Stimulated activated CD4-positive, alpha-beta T cell treated with anti-CD3 and anti-CD28 coated beads, Interleukin-15, amount 100 ng/mL, for 24 hours (primary cell): ENCODE data around the gene GNA15.

Source experiments
- DNase-seq: peaks from one replicate; pipeline ENCODE4 v3.0.0-alpha.2; 2020

GNA15 gene

DNA sequence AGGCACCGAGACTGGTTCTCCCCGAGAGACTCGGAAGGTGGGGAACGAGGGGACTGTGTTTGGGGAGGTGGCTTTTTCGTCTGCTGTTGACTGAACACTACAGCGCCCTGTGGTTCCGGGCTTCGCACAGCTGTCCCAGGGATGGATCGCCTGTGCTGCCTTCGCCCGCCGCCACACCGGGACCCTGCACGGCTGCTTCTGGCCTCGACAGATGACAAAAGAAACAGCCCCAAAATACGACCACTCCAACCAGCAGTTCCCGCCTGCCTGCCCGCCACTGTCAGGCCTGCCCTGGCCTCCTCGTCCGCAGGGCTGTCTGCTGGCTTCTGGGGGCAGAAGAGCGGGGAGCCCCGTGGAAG, 13.3 kb upstream of the GNA15 start:
- DNase-seq = no peak

DNA sequence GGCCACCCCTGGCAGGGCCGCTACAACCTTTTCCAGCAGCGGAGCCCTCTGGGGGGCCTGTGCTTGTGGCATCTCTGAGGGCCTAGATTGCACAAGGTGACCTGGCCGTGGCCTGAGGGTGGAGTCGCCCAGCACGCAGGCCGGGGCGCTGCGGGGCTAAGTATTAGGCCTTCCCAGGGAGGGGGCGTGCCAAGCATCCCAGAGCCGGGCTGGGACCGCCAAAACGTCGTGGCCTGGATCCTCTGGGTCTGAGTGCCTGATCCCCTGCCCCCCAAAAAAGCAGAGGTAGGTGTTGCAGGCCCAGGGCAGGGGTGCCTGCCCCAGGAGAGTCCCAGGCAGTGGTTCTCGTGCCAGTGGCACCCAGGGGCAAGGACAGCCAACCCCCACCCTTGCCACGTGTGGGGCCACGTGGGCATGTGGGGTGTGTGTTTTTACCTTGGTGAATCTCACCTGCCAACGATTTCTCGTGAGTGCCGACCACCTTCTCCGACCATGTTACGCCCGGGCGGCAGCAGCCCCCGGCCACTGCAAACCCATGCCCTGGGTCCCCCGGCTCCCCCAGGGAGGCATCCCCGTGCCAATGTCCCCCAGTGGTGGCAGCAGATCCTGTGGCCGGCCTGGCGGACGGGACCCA, 12.6 kb upstream of the GNA15 start:
- no peak for DNase-seq

- DNase-seq = no peak
Observed at GRCh38 chr19:3123956-3124355, 11.9 kb upstream of the GNA15 start.

DNA sequence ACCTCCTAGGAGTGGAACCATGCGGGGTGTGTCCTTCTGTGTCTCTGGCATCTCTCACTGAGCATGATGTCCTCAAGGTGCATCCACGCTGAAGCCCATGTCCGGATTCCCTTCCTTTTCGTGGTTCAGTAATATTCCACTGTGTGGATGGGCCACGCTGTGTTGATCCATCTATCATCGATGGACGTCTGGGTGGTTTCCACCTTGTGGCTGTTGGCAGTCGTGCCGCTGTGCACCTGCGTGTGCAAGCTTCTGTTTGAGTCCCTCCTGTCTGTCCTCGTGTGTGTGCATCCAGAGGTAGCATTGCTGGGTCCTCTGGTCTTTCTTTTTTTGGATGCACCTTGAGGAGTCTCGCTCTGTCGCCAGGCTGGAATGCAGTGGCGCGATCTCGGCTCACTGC, 11.2 kb upstream of the GNA15 start:
- no peak for DNase-seq

DNA sequence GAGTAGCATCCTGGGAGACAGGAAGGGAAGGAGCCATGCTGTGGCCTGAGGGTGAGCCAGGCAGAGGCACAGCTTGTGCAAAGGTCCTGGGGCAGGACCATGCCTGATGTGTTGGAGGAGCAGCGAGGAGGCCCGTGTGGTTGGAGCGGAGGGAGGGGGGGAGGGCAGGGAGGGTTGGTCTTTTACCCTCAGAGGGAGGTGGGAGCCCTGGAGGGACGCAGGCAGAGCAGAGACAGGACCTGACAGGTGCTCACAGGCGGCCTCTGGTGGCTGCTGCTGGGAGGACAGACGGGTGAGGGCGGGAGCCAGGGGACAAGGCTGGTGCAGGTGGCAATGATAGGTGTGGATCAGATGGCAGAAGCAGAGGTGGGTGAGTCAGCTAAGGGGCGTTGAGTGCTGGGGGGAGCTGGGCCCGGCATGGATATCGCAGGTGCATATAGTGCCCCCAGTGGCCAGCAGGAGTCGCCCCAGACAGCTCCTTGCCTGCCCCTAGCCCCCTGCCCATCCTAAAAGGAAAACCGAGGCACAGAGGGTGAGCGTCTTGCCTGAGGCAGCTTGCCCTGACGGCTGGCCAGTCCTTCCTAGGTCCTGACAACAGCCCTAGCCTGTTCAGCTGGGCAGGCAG, 9.8 kb upstream of the GNA15 start:
- DNase-seq = peak; percentile 86

DNA sequence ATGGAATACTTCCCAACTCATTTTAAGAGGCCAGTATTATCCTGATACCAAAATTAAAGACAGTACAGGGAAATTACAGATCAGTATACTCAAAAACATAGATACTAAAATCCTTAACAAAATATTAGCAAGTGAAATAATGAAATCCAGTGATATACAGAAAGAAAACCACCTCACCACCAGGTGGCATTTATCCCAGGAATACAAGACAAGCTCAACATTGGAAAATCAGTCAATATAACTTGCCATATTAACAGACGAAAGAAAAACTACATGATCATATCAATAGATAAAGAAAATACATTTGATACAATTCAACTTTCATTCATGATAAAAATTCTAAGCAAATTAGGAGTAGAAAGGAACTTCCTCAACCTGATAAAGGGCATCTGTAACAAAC, 6.7 kb upstream of the GNA15 start:
- no peak for DNase-seq

- no peak for DNase-seq
Observed at GRCh38 chr19:3131168-3131567, 4.7 kb upstream of the GNA15 start.

- DNase-seq = peak; percentile 89
Observed at GRCh38 chr19:3132971-3133792, 2.7 kb upstream of the GNA15 start.

DNA sequence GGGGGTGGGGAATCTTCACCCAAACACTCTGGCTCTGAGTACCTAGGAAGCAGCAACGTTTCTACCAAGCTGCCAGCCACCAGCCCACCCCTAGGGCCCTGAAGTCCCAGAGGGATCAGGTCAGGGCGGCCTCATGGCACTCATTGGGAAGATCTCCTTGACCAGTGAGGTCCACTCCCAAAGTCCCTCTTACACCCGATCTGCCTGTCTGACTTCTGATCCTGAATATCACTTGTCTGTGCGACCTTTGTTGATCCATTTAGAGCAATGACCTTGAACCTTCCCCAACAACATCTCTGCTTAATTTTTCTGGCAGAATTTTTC, 2.1 kb upstream of the GNA15 start:
- no peak for DNase-seq

DNA sequence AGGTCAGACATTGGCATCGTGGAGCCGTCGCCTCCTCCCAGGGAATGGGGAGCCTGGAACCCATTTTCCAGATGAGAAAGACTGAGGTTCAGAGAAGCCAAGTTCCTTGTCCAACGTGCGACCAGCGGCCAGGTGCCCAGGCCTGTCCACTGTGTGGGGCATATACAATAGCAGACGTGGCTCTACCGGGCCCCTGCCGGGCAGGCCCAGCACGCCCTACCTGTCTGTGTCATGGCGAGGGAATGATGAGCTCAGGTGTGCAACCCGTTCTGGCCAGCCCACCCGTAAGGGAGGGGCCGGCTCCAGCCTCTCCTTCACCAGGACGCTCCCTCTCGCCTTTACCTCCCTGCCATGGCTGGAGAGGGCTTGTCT, 837 bp downstream of the GNA15 start:
- no peak for DNase-seq

- no peak for DNase-seq
Observed at GRCh38 chr19:3137119-3137518, 1.3 kb downstream of the GNA15 start.

DNA sequence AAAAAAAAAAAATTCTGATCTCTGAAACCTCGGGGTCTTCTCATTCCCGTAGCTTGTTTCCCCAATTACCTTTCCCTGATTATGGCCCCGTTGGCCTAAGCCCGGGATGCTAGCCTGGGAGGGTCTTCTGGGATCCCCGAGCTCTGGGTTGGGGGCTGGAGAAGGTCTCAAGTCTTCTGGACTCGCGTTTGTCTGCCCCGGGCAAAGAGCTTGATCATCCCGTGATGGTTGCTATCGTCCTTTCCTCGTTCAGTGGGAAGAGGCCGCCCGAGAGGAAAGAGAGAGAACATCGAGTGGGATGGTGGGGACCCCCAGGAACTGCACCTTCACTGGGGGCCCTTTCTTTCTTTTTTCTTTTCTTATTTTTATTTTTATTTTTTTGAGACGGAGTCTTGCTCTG, 2.4 kb downstream of the GNA15 start:
- no peak for DNase-seq

- DNase-seq = no peak
Observed at GRCh38 chr19:3140667-3141038, 4.8 kb downstream of the GNA15 start.

- peak; percentile 75 for DNase-seq
Observed at GRCh38 chr19:3142292-3142670, 6.4 kb downstream of the GNA15 start.

DNA sequence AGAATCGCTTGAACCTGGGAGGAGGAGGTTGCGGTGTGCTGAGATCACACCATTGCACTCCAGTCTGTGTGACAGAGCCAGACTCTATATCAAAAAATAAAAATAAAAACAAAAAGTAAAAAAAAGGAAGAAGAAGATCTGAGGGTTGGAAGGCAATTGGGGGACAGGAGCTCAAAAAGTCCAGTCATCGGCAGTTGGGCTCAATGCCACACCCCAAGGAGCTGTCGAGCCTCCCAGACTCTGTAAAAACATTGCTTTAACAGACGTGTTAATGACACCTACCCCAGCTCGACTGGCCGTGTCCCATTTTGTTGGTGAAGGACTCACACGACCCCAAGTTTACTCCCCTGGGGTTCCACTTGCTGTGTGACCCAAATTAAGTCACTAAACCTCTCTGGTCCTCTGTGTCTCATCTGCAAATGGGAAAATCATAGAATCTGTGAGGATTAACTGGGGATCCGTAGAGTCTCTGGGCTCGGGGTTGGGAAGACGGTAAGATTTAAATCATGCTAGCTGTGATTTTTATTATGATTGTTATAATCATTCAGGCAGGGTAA, 7.0 kb downstream of the GNA15 start:
- DNase-seq = no peak

DNA sequence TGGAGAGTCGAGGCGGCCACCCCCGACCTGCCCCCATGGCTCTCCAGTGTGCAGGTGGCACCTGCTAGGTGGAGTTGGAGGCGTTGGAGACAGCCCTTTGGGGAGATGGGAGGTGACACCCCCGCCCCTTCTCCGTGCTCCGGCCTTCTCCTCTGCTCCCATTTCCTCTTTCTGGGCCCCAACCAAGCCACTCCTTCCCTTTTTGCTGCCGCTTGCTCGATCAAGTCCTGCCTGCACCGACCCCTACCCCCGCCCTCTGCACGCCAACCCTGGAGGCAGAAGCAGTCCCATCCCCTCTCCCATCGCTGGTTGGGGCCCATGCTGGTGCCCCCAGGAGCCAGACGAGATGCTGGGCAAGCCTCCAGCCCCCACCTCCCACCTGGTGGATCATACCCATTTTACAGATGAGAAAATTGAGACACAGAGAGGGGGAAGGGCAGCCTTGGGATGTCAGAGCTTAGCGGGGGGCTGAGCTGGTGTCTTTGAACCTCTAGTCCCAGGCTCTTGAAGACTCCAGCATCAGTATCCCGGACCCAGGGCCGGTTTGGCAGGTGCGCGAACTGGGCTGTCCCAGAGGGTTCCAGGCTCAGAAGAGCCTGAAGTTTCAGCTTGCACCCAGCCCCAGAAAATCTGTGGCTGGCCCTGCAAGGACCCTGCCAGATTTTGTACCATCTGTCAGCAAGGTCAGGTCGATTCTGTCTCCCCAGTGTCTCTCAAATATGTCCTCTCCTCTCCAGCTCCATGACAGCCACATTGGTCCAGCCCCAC, 10.3 kb downstream of the GNA15 start:
- DNase-seq = no peak

- DNase-seq = peak; percentile 77
Observed at GRCh38 chr19:3146677-3147100, 10.9 kb downstream of the GNA15 start.

- no peak for DNase-seq
Observed at GRCh38 chr19:3148503-3148902, 12.7 kb downstream of the GNA15 start.

DNA sequence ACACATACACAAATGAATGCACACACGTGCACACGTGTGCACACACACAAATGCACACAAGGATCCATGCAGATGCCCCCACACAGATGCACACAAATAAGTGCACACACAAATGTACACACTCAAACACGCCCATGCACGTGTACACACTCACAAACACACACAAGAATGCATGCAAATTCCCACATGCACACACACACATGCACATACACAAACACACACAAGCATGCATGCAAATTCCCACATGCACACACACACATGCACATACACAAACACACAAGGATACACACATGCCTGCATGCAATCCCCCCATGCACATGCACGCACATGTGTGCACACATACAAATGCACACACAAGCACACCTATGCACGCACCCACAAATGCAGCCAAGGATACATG, 13.3 kb downstream of the GNA15 start:
- DNase-seq = no peak

GRCh38 chr19:3149526-3150505, 14.0 kb downstream of the GNA15 start:
- DNase-seq = no peak

GRCh38 chr19:3150739-3151329, 15.0 kb downstream of the GNA15 start:
- DNase-seq = no peak
